ENCODE results near the gene QPRT.

DNA sequence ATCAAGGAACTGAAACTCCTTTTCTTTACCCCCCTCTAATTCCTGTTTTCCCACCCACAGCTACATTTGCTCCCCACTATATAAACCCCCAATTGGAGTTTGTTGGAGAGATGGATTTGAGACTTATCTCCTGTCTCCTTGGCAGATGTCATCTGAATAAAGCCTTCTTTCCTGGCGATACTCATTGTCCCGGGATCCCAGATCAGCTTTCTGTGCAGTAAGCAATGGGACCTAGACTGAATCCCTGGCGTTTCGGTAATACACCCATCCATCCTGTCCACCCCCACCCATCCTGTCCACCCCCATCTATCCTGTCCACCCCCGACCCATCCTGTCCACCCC, 22.2 kb downstream of the QPRT start:
- TF ChIP-seq, protein P1, sequence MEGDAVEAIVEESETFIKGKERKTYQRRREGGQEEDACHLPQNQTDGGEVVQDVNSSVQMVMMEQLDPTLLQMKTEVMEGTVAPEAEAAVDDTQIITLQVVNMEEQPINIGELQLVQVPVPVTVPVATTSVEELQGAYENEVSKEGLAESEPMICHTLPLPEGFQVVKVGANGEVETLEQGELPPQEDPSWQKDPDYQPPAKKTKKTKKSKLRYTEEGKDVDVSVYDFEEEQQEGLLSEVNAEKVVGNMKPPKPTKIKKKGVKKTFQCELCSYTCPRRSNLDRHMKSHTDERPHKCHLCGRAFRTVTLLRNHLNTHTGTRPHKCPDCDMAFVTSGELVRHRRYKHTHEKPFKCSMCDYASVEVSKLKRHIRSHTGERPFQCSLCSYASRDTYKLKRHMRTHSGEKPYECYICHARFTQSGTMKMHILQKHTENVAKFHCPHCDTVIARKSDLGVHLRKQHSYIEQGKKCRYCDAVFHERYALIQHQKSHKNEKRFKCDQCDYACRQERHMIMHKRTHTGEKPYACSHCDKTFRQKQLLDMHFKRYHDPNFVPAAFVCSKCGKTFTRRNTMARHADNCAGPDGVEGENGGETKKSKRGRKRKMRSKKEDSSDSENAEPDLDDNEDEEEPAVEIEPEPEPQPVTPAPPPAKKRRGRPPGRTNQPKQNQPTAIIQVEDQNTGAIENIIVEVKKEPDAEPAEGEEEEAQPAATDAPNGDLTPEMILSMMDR (IDR thresholded peaks at IDR 0.05; ENCODE audit: insufficient read depth, low read depth, low read length): no peak
- TF ChIP-seq EZH2 (IDR thresholded peaks at IDR 0.05; ENCODE audit: insufficient read depth, low read length): no peak
